NB4 (cell line): ENCODE results near the gene KIT.

ENCODE experiments used
- POLR2A ChIP-seq: IDR thresholded peaks from 2 replicates; pipeline ENCODE4 v1.6.1; 2011; ENCODE audit warnings: mild to moderate bottlenecking; ENCODE audit not compliant: insufficient read length; ENCODE audit errors: extremely low read depth
- TF ChIP-seq, protein P1 (sequence below): IDR thresholded peaks from one replicate; pipeline ENCODE4 v1.5.1; 2012; ENCODE audit warnings: low read depth, low read length
- TF ChIP-seq, protein P2 (sequence below): IDR thresholded peaks from 2 replicates; pipeline ENCODE4 v1.6.1; 2011; ENCODE audit warnings: low read depth, low read length

DNA sequence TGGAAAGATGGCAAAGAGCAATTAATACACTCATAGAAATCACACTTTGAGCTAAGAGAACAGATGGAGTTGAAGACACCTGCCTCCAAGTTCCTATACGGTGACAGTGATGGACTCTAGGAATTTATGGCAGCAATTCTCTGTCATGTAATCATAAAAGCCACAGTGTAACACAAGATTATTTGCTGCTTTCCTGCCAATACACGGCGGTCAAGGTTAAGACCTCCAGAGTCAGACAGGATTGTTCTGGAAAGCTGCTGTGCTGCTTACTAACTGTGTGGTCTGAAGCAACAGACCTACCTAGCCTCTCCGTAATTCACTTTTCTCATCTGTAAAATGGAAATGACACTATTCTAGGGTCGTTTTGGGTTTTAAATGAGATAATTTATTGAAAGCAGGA lies 14.6 kb upstream of the KIT start:
- TF ChIP-seq, protein P1, sequence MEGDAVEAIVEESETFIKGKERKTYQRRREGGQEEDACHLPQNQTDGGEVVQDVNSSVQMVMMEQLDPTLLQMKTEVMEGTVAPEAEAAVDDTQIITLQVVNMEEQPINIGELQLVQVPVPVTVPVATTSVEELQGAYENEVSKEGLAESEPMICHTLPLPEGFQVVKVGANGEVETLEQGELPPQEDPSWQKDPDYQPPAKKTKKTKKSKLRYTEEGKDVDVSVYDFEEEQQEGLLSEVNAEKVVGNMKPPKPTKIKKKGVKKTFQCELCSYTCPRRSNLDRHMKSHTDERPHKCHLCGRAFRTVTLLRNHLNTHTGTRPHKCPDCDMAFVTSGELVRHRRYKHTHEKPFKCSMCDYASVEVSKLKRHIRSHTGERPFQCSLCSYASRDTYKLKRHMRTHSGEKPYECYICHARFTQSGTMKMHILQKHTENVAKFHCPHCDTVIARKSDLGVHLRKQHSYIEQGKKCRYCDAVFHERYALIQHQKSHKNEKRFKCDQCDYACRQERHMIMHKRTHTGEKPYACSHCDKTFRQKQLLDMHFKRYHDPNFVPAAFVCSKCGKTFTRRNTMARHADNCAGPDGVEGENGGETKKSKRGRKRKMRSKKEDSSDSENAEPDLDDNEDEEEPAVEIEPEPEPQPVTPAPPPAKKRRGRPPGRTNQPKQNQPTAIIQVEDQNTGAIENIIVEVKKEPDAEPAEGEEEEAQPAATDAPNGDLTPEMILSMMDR: no peak
- TF ChIP-seq POLR2A: no peak
- TF ChIP-seq, protein P2, sequence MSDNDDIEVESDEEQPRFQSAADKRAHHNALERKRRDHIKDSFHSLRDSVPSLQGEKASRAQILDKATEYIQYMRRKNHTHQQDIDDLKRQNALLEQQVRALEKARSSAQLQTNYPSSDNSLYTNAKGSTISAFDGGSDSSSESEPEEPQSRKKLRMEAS: no peak
